ENCODE results near the gene TDRD1.

TDRD1 gene

DNA sequence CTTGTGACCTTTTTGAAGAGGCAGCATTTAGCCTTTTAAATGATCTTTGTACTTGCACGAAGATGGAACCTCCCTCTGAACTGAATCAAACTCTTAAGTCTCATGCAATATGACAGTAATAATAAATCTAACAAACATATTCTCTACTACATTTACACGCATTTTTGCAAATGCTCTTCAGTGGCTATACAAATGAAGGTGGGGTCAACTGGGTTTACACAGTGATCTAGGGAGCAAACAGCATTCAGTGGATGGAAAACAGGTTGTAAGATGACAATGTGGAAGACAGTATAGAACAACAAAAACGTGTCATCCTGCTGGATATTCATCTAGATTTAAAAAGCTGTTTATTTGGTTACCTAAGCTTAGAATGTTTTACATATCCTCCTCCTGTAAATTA is 12.7 kb upstream of the TDRD1 start:
- no peak overlapping the region for H3K4me3 Mint-ChIP-seq
- intact Hi-C loops (cut with micrococcal nuclease) = no loop called here
- H3K4me1 Mint-ChIP-seq (ENCODE audit: low read depth) = peaks cover 6% of the 10 kb centered on the region
- peak overlapping the region; percentile 36 for H3K27ac Mint-ChIP-seq
- peaks cover 9% of the 10 kb centered on the region for H3K9me3 Mint-ChIP-seq
- H3K27me3 Mint-ChIP-seq = no peaks in the 10 kb centered on the region
- peaks cover 17% of the 10 kb centered on the region for H3K36me3 Mint-ChIP-seq (ENCODE audit: low read depth)

DNA sequence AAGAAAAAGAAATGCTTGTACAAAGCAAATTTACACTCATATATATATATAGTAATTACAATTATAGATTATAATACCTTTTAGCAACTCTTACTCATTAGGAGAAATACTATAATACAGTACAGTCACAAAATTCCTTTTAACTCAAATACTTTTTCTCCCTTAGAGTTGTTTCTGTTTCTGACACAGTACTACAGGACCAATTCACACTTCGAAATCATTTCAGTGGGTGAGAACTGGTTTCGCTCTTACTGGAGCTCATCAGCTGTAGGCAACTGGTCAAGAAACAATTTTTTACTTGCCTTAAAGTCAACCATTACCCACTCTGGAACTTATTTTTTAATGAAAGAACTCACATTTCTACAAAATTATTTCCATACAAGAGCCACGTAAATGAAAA is 11.2 kb upstream of the TDRD1 start:
- H3K4me1 Mint-ChIP-seq (ENCODE audit: low read depth) = peaks cover 13% of the 10 kb centered on the region

DNA sequence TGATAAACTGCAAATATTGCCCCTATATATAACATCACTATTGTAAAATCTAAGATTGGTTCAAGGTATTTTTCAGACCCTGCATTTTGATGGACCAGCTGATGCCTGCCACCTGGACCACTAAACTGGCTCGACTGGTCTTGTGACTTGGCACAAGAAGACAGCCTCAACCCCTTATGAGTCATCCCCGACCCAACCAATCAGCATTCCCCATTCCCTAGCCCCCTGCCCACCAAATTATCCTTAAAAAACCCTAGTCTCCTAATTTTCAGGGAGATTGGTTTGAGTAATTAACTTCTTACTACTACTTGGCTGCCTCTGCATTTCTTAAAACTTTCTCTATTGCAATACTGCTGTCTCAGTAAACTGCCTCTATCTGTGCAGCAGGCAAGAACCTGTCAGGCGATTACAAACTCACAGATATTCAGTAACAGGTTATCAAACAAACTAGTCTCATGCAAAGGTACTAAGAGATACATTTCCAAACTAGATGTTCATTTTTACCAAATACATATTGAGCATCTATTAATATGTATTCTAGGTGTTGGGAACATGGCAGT is 10.6 kb upstream of the TDRD1 start:
- intact Hi-C loops (cut with micrococcal nuclease) = no loop called here
- Mint-ChIP-seq H3K27me3 (no peaks in the 10 kb centered on the region), H3K9me3 (peaks cover 9% of the 10 kb centered on the region), H3K27ac (no peak overlapping the region), H3K36me3 (ENCODE audit: low read depth) (peaks cover 8% of the 10 kb centered on the region), H3K4me1 (ENCODE audit: low read depth) (peaks cover 11% of the 10 kb centered on the region), H3K4me3 (no peak overlapping the region)

More for the DNA sequence above, 11.2 kb upstream of the TDRD1 start:
- peaks cover 9% of the 10 kb centered on the region for H3K9me3 Mint-ChIP-seq
- intact Hi-C loops (cut with micrococcal nuclease) = no loop called here
- H3K4me3 Mint-ChIP-seq = no peak overlapping the region
- H3K27me3 Mint-ChIP-seq = no peaks in the 10 kb centered on the region
- H3K36me3 Mint-ChIP-seq (ENCODE audit: low read depth) = peaks cover 12% of the 10 kb centered on the region
- H3K27ac Mint-ChIP-seq = no peak overlapping the region

DNA sequence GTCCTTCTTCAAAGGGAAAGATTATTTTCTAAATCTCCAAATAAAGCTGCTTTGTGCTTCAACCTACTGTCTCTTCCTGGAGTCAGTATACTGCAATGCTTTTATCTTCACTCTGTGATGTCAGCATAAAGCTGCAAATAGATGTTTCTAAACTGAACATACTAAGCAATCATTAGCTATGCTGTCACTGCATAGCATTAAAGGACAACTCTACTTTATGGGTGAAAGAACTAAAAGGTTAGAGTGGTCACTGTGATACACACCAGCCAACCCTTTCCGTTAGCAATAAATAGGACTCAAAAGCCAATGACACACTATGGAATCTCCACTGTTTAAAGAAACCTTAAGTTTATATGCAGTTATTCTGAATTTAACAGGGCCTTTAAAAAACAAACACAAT is 6.9 kb upstream of the TDRD1 start:
- Mint-ChIP-seq H3K36me3 (ENCODE audit: low read depth) (peaks cover 15% of the 10 kb centered on the region), H3K27me3 (peaks cover 2% of the 10 kb centered on the region), H3K4me3 (no peak overlapping the region), H3K9me3 (peaks cover 9% of the 10 kb centered on the region), H3K4me1 (ENCODE audit: low read depth) (peaks cover 18% of the 10 kb centered on the region), H3K27ac (peak overlapping the region; percentile 99)
- intact Hi-C loops (cut with micrococcal nuclease) = loop anchor here (2.0 to 10.0 kb wide), 2 partner anchors 317 to 1987 kb away; partner anchors contain the start of genes DCLRE1A, GPAM and NHLRC2

DNA sequence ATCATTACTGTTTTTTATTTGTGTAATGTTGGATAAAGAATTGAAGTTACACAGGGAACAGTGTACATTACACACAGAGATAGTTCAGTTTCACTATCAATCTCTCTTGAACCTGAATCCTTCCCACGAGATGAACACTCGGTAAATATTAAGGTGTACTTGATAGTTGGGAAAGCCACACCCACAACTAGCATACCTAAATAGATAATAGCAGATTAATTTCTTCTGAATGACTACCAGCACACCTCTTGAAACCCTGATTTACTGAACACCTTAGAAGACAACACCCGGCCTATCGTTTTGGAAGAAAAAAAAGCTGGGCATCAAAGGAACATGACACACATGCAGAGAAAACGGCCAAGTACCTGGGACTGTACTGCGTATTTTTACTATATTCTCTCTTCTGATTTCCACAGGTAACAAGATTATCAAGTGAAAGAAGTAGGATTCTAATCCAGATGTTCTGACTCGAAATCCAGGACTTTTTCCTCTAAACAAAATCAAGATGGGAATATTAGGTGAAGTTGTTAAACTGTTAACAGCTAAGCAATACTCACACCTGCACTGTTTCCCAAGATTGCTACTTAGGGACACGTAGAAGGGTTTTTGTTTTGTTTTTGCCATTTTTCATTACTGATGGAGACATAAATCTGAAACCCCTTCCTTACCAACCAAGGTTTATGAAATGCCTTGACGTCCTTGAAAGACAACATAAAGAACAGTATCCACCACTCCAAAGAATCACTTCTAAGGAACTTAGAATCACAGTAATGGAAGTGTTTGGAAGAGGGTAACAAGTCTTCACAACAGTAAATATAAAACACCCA is 6.2 kb upstream of the TDRD1 start:
- Mint-ChIP-seq H3K27ac (peak overlapping the region; percentile 99), H3K27me3 (peaks cover 2% of the 10 kb centered on the region), H3K36me3 (ENCODE audit: low read depth) (peaks cover 10% of the 10 kb centered on the region), H3K4me3 (peak overlapping the region; percentile 98), H3K4me1 (ENCODE audit: low read depth) (peaks cover 18% of the 10 kb centered on the region), H3K9me3 (peaks cover 9% of the 10 kb centered on the region)
- intact Hi-C loops (cut with micrococcal nuclease) = loop anchor here (2.0 to 10.0 kb wide), 2 partner anchors 318 to 1988 kb away; partner anchors contain the start of genes DCLRE1A, GPAM and NHLRC2

DNA sequence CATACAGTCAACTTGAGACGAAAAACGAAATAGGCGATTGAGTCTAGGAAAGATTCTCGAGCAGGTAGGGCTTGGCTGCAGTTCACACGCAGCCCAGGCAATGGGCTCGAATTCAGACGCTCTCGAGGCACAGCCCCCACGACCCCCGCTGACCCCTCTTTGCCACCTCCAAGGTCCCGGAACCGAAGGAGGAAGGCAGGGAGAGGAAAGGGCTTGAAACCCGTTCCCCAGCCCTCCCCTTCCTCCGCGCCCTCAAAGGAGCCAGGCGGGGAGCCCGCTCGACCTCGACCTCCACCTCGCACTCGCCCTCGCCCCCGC is 5.6 kb upstream of the TDRD1 start:
- Mint-ChIP-seq H3K9me3 (peaks cover 4% of the 10 kb centered on the region), H3K27ac (peak overlapping the region; percentile 99), H3K4me3 (peak overlapping the region; percentile 98), H3K27me3 (peaks cover 2% of the 10 kb centered on the region), H3K36me3 (ENCODE audit: low read depth) (peaks cover 10% of the 10 kb centered on the region), H3K4me1 (ENCODE audit: low read depth) (peaks cover 18% of the 10 kb centered on the region)
- intact Hi-C loops (cut with micrococcal nuclease) = loop anchor here (2.0 to 10.0 kb wide), 2 partner anchors 319 to 1989 kb away; partner anchors contain the start of genes DCLRE1A, GPAM and NHLRC2

DNA sequence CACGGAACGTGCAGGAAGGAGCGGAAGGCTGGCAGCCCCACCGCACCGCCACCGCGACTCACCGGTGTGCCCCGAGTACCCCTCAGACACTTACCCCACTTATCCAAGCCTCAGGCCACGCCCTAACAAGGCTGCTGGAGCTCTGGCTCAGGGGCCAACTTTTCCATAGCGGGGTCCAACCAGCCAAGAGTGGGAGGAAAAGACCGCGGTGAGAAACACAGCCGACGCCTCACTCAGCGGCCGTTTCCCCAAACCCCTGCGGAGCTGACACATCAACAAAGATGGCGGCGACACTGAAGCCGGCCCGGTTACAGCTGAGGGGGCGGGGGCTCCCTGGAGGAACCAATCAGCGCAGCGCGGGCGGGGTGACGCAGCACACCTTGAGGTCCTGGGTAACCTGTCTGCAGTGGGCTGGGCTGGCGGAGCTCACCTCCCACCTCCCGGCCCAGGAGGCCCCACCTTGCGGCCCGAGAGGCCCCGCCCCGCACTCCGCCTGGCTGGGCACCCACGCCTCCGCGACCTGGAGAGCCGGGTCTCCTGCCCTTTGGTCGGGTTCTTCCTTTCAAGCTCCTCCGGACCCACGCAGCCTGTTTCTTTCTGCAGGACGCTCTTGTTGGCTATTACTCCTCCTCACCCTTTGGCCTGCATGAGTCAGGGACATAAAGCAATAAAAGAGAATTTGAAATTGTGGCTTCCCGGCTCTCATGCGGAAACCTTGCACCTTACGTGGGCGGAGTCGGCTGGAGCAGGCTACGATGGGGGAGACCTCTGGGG is 5.0 kb upstream of the TDRD1 start, which contains the start of gene CCDC186:
CCDC186 (minus strand) TSS at position 283 of the 774 bp plus-strand sequence. CDS start 10,935 bp downstream, outside the sequence.
- peaks cover 18% of the 10 kb centered on the region for H3K4me1 Mint-ChIP-seq (ENCODE audit: low read depth)
- intact Hi-C loops (cut with micrococcal nuclease) = loop anchor here (2.0 to 10.0 kb wide), 2 partner anchors 319 to 1989 kb away; partner anchors contain the start of genes DCLRE1A, GPAM and NHLRC2

DNA sequence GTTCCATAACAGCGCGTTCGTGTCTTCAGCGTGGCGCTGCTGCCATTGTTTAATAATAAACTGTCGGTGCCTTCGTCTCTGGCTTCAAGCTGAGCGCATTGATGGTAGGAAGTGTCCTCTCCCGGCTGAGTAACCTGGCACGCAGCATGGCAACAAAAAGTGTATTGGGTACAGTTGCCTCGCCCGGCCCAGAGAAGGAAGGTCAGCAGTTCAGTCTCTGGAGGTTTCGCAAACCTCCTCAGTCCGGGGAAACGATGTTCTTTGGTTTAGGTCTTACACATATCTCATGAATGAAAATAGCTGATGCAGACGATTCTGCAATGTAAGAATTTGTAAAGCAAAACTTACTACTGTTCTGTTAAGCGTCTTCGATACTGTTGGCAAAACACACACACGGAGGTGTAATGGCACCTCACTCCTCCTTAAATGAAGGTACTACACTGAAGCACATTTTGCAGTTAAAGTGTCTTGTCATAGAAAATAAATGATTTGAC is 4.4 kb upstream of the TDRD1 start:
- peaks cover 6% of the 10 kb centered on the region for H3K27me3 Mint-ChIP-seq
- H3K4me3 Mint-ChIP-seq = peak overlapping the region; percentile 98
- intact Hi-C loops (cut with micrococcal nuclease) = loop anchor here (10.0 kb wide), 1 partner anchor 1990 kb away; the partner anchor contains the start of gene GPAM
- H3K27ac Mint-ChIP-seq = peak overlapping the region; percentile 99
- no peaks in the 10 kb centered on the region for H3K9me3 Mint-ChIP-seq
- peaks cover 10% of the 10 kb centered on the region for H3K36me3 Mint-ChIP-seq (ENCODE audit: low read depth)
- H3K4me1 Mint-ChIP-seq (ENCODE audit: low read depth) = peaks cover 18% of the 10 kb centered on the region

More for the DNA sequence above, 5.0 kb upstream of the TDRD1 start, which contains the start of gene CCDC186:
- Mint-ChIP-seq H3K9me3 (no peaks in the 10 kb centered on the region), H3K27ac (peak within 1 kb of the TSS; percentile 99), H3K27me3 (peaks cover 3% of the 10 kb centered on the region), H3K36me3 (ENCODE audit: low read depth) (peaks cover 10% of the 10 kb centered on the region), H3K4me3 (peak within 1 kb of the TSS; percentile 98)

DNA sequence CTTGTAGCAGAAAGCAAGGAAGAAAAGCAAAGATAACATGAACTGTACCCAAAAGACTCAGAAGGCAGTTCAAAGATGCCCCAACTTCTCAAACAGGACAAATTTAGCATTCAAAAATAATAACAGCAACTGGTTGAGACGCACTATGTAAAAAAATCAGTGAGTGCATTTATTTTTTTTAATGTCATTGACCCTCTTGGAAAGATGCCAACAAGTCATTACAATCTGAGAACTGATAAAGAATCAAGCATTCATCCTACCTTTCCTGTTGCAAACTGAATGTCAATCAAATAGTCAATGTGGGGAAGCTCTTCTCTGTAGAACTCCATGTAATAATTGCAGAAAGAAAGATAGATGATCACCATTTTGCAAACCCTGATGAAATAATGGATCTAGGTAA is 3.5 kb upstream of the TDRD1 start:
- intact Hi-C loops (cut with micrococcal nuclease) = loop anchor here (10.0 kb wide), 1 partner anchor 1991 kb away; the partner anchor contains the start of gene GPAM
- Mint-ChIP-seq H3K27me3 (peaks cover 6% of the 10 kb centered on the region), H3K4me1 (ENCODE audit: low read depth) (peaks cover 18% of the 10 kb centered on the region), H3K4me3 (no peak overlapping the region), H3K27ac (no peak overlapping the region), H3K36me3 (ENCODE audit: low read depth) (peaks cover 10% of the 10 kb centered on the region), H3K9me3 (no peaks in the 10 kb centered on the region)

DNA sequence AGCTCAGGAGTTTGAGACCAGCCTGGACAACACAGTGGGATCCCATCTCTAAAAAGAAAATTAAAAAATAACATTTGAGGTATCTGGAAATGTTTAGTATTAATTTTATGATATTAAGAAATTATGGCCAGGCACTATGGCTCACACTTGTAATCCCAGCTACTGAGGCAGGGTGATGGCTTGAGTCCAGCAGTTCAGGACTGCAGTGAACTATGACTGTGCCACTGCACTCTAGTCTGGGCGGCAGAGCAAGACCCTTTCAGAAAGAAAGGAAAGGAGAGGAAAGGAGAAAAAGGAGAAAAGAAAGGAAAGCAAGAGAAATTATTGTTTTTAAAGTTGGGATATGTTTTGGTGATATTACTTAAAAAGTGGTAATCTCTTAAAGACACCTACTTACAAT is 2.6 kb upstream of the TDRD1 start:
- Mint-ChIP-seq H3K4me3 (no peak overlapping the region), H3K27ac (no peak overlapping the region), H3K4me1 (ENCODE audit: low read depth) (peaks cover 18% of the 10 kb centered on the region), H3K27me3 (peaks cover 6% of the 10 kb centered on the region), H3K36me3 (ENCODE audit: low read depth) (peaks cover 10% of the 10 kb centered on the region), H3K9me3 (no peaks in the 10 kb centered on the region)
- intact Hi-C loops (cut with micrococcal nuclease) = loop anchor here (10.0 kb wide), 1 partner anchor 1992 kb away; the partner anchor contains the start of gene GPAM

DNA sequence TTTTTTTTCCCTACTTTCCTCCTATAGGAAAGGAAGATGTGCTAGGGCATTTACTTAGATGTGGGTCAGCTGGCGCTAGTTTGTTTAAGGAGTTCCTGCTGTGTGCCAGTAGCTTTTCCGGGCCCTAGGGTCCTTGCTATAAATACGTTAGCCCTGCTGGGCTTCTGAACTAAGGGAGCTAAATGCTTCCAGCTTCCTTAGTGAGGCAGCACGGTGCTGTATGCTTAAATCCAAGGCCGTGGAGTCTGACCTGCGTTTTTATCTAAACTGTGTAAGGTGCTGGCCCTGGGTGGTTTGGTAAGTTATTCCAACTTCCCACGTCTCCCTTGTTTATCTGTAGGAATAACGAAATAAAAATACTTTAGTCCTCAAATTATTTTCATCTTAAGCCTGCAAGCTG is 594 bp downstream of the TDRD1 start:
- H3K27ac Mint-ChIP-seq = no peak overlapping the region
- H3K4me1 Mint-ChIP-seq (ENCODE audit: low read depth) = peaks cover 3% of the 10 kb centered on the region
- no peaks in the 10 kb centered on the region for H3K36me3 Mint-ChIP-seq (ENCODE audit: low read depth)
- no peaks in the 10 kb centered on the region for H3K9me3 Mint-ChIP-seq
- H3K27me3 Mint-ChIP-seq = peaks cover 6% of the 10 kb centered on the region
- intact Hi-C loops (cut with micrococcal nuclease) = loop anchor here (10.0 kb wide), 1 partner anchor 1995 kb away; the partner anchor contains the start of gene GPAM
- H3K4me3 Mint-ChIP-seq = no peak overlapping the region

DNA sequence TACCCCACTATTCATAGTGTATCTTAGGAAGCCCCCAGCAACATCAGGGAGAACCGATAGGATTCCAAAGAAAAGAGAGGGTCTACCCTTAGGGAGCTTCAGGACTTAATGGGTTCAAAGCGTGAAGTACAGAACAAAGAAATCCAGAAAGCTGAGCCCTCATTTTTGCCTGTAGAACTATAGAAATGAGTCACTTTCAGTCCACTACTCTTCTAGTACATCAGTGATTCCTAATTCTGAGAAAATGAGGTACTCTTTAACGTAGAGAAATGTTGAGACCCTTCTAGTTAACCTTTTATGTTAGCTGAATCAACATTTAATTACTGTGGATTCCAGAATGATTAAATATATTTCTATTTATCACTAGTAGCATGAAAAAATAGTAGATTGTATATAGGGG is 1.8 kb downstream of the TDRD1 start:
- Mint-ChIP-seq H3K36me3 (ENCODE audit: low read depth) (no peaks in the 10 kb centered on the region), H3K27ac (no peak overlapping the region), H3K4me1 (ENCODE audit: low read depth) (no peaks in the 10 kb centered on the region), H3K9me3 (no peaks in the 10 kb centered on the region), H3K27me3 (peaks cover 4% of the 10 kb centered on the region), H3K4me3 (no peak overlapping the region)
- intact Hi-C loops (cut with micrococcal nuclease) = no loop called here

DNA sequence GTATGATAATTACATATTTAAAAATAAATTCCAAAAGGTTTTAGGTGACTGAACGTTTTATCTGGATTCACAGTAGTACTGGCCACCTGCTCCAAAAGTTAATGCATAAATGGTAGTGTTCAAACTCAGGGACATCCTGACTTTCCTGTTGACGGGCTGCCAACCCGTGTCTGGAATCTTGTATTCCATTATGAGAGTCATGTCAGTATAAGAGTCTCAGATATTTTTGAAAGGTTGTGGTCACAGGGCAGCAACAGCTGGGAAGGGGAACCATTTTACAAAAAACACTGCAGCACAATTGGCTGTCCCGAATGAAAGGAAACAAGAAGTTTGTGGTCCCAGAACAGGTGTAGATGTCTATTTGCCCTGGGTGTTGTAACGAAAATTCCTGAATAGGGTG is 2.8 kb downstream of the TDRD1 start:
- no peaks in the 10 kb centered on the region for H3K9me3 Mint-ChIP-seq
- H3K27me3 Mint-ChIP-seq = peaks cover 4% of the 10 kb centered on the region
- H3K36me3 Mint-ChIP-seq (ENCODE audit: low read depth) = no peaks in the 10 kb centered on the region
- no peak overlapping the region for H3K27ac Mint-ChIP-seq
- H3K4me1 Mint-ChIP-seq (ENCODE audit: low read depth) = no peaks in the 10 kb centered on the region
- no peak overlapping the region for H3K4me3 Mint-ChIP-seq
- intact Hi-C loops (cut with micrococcal nuclease) = no loop called here

All from dendritic cell treated with granulocyte-macrophage colony-stimulating factor and Interleukin-4, amounts not matched to agents 40 ng/mL and 50 ng/mL, for 4 days (primary cell).